Coronary artery (tissue), 2 donors: ENCODE data around the gene PLXNA4.

Source experiments
- DNase-seq: peaks from one replicate; pipeline ENCODE4 v3.0.0-alpha.2; 2017; ENCODE audit warnings: low spot score
- H3K27ac ChIP-seq, 2 donors: fragments of 200-600 bp; sonication (generic); one replicate each; pipeline ENCODE4 v1.5.1; 2016 to 2019
- H3K4me3 ChIP-seq: fragments of 200-600 bp; sonication (generic); 2 replicates; pipeline ENCODE4 v1.5.1; 2016; ENCODE audit warnings: mild to moderate bottlenecking, moderate library complexity
- CTCF ChIP-seq: fragments of 200-600 bp; sonication (generic); IDR thresholded peaks from one replicate; pipeline ENCODE4 v1.5.1; 2019; ENCODE audit warnings: antibody characterized with exemption

Gene PLXNA4

GRCh38 chr7:132185150-132185549 is 391.1 kb downstream of the PLXNA4 start:
- TF ChIP-seq CTCF: no peak
- no peak for DNase-seq
- Histone ChIP-seq H3K4me3 (no peak overlapping the region), H3K27ac (no peak overlapping the region)

- no peak for DNase-seq
- Histone ChIP-seq H3K27ac (no peak overlapping the region), H3K4me3 (no peak overlapping the region)
- TF ChIP-seq CTCF: no peak
These were observed 392.4 kb downstream of the PLXNA4 start for GRCh38 chr7:132183781-132184380.

- Histone ChIP-seq H3K4me3 (no peak overlapping the region), H3K27ac (no peak overlapping the region)
- no peak for TF ChIP-seq CTCF
- DNase-seq: no peak
These were observed 393.3 kb downstream of the PLXNA4 start for GRCh38 chr7:132182992-132183391.

GRCh38 chr7:132181946-132182685 is 394.2 kb downstream of the PLXNA4 start:
- DNase-seq: no peak
- TF ChIP-seq CTCF: no peak
- no peak overlapping the region for H3K4me3 ChIP-seq
- H3K27ac ChIP-seq: no peak overlapping the region

- DNase-seq: no peak
- Histone ChIP-seq H3K27ac (no peak overlapping the region), H3K4me3 (no peak overlapping the region)
- no peak for TF ChIP-seq CTCF
These were observed 394.9 kb downstream of the PLXNA4 start for GRCh38 chr7:132181371-132181770.

GRCh38 chr7:132180481-132180880 is 395.8 kb downstream of the PLXNA4 start:
- TF ChIP-seq CTCF: no peak
- no peak overlapping the region for H3K27ac ChIP-seq
- no peak for DNase-seq
- no peak overlapping the region for H3K4me3 ChIP-seq

- DNase-seq: no peak
- TF ChIP-seq CTCF: no peak
- H3K4me3 ChIP-seq: no peak overlapping the region
- no peak overlapping the region for H3K27ac ChIP-seq
These were observed 396.6 kb downstream of the PLXNA4 start for GRCh38 chr7:132179681-132180080.
